Breast epithelium (tissue), 4 donors: ENCODE data around the gene TOB1. TPM values are rescaled to one million over a fixed set of nuclear protein-coding genes. Genes with fewer than 3 reads are reported as not detected.

ENCODE experiments used
- DNase-seq, 2 donors: peaks; one replicate each; pipeline ENCODE4 v3.0.0-alpha.2; 2019; ENCODE audit warnings: low spot score in 2 of 2
- H3K27ac ChIP-seq, 2 donors: fragments of 200-600 bp; sonication (generic) in 1 of 2; one replicate each; pipeline ENCODE4 v1.5.1; 2016 to 2019; ENCODE audit warnings: mild to moderate bottlenecking in 1 of 2
- H3K27me3 ChIP-seq, 2 donors: fragments of 200-600 bp; sonication (generic) in 1 of 2; one replicate each; pipeline versions ENCODE4 v1.5.1 to v1.6.0; 2017 to 2019; ENCODE audit warnings: control low read depth in 1 of 2, mild to moderate bottlenecking in 1 of 2
- H3K36me3 ChIP-seq: fragments of 200-600 bp; one replicate; pipeline ENCODE4 v1.5.1; 2019
- H3K4me1 ChIP-seq, 2 donors: fragments of 200-600 bp; sonication (generic); one replicate each; pipeline ENCODE4 v1.5.1; 2016 to 2019; ENCODE audit warnings: control low read depth in 1 of 2
- H3K4me3 ChIP-seq, 3 donors: fragments of 200-600 bp; sonication (generic); 1 replicate in 2 of 3; 2 replicates in 1 of 3; pipeline ENCODE4 v1.5.1; 2016 to 2019; ENCODE audit warnings: mild to moderate bottlenecking in 3 of 3, moderate library complexity in 2 of 3
- H3K9me3 ChIP-seq, 2 donors: fragments of 200-600 bp; sonication (generic) in 1 of 2; one replicate each; pipeline ENCODE4 v1.5.1; 2016 to 2019; ENCODE audit warnings: control low read depth in 1 of 2
- POLR2A ChIP-seq: fragments of 450-650 bp; IDR thresholded peaks from one replicate; pipeline ENCODE4 v1.6.1; 2016; ENCODE audit warnings: antibody characterized with exemption, mild to moderate bottlenecking, moderate library complexity
- POLR2AphosphoS5 ChIP-seq, 3 donors: sonication (generic); formaldehyde crosslinking; IDR thresholded peaks; one replicate each; pipeline ENCODE4 v1.6.1; 2017; ENCODE audit warnings: antibody characterized with exemption in 3 of 3
- intact Hi-C: fragments of 100-400 bp; cut with DNase I; formaldehyde crosslinking; loops from one replicate; pipeline ENCODE4 v1.15.1; 2023; ENCODE audit warnings: low total_unique reads
- total RNA-seq, 3 donors: library from RNA; depleted of rRNA; stranded (reverse); fragments of >200 nt; gene quantifications; one replicate each; pipeline ENCODE4 v1.1.0, GENCODE V29; 2016
- TF ChIP-seq, protein P1 (sequence below), 3 donors: fragments of 450-650 bp; IDR thresholded peaks; one replicate each; pipeline ENCODE4 v1.5.1; 2016 to 2017; ENCODE audit warnings: antibody characterized with exemption in 3 of 3, mild to moderate bottlenecking in 3 of 3, moderate library complexity in 3 of 3

The TOB1 gene
- total RNA-seq, 3 donors from 2014 or later: 12.6 to 145 (median 54.1) TPM

DNA sequence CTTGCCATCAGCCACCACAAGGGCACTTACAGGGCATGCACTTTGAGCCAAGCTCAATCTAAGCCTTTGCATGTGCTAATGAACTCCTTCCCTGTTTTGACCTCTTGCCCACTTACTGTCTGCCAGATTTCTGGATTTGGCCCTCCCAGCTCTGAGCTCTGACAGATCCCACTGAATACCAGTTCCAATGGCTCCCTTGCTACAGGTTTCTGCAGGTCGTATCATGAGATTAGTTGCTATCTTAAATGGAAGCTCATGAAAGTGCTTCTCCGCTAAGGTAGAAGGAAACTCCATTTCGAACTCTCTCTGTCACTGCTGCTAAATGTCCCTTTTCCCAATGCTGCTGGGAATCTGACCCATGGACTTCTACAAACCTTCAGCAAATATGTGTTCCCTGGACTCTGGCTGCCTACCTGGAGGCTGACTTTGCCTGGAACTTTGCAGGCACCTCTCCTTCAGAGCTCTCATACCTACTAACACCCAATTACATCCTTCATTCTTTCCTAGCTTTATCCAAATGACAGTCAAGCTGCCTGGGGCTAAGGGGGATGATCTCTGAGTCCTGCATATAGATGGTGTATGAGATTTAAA lies 23.5 kb upstream of the TOB1 start:
- Histone ChIP-seq H3K27ac (peak overlapping the region in 1 of 2 donors; percentile 95), H3K4me3 (no peak overlapping the region), H3K36me3 (no peaks in the 10 kb centered on the region), H3K4me1 (no peaks in the 10 kb centered on the region), H3K27me3 (no peaks in the 10 kb centered on the region), H3K9me3 (no peaks in the 10 kb centered on the region)
- DNase-seq: no peak
- intact Hi-C loops: no loop called here
- TF ChIP-seq POLR2AphosphoS5 (IDR thresholded peaks at IDR 0.05): no peak
- TF ChIP-seq POLR2A: no peak
- TF ChIP-seq, protein P1, sequence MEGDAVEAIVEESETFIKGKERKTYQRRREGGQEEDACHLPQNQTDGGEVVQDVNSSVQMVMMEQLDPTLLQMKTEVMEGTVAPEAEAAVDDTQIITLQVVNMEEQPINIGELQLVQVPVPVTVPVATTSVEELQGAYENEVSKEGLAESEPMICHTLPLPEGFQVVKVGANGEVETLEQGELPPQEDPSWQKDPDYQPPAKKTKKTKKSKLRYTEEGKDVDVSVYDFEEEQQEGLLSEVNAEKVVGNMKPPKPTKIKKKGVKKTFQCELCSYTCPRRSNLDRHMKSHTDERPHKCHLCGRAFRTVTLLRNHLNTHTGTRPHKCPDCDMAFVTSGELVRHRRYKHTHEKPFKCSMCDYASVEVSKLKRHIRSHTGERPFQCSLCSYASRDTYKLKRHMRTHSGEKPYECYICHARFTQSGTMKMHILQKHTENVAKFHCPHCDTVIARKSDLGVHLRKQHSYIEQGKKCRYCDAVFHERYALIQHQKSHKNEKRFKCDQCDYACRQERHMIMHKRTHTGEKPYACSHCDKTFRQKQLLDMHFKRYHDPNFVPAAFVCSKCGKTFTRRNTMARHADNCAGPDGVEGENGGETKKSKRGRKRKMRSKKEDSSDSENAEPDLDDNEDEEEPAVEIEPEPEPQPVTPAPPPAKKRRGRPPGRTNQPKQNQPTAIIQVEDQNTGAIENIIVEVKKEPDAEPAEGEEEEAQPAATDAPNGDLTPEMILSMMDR (IDR thresholded peaks at IDR 0.05): no peak

GRCh38 chr17:50887705-50888245 lies 21.6 kb upstream of the TOB1 start:
- no peaks in the 10 kb centered on the region for H3K36me3 ChIP-seq
- peak; percentile 66 to 86 for DNase-seq
- no peaks in the 10 kb centered on the region for H3K9me3 ChIP-seq
- no peaks in the 10 kb centered on the region for H3K27me3 ChIP-seq
- no peak overlapping the region for H3K4me3 ChIP-seq
- H3K4me1 ChIP-seq: peaks cover 0 to 6% of the 10 kb centered on the region in 2 donors
- peak overlapping the region; percentile 48 to 95 for H3K27ac ChIP-seq
- TF ChIP-seq, protein P1 (IDR thresholded peaks at IDR 0.05): no peak
- TF ChIP-seq POLR2A (no peak), POLR2AphosphoS5 (IDR thresholded peaks at IDR 0.05) (no peak)
- intact Hi-C loops: no loop called here

- peak overlapping the region; percentile 8 to 65 for H3K27ac ChIP-seq
- intact Hi-C loops: no loop called here
- DNase-seq: no peak
- H3K27me3 ChIP-seq: no peaks in the 10 kb centered on the region
- no peaks in the 10 kb centered on the region for H3K9me3 ChIP-seq
- no peak overlapping the region for H3K4me3 ChIP-seq
- no peaks in the 10 kb centered on the region for H3K36me3 ChIP-seq
- peaks cover 0 to 6% of the 10 kb centered on the region in 2 donors for H3K4me1 ChIP-seq
- TF ChIP-seq, protein P1 (IDR thresholded peaks at IDR 0.05): no peak
- TF ChIP-seq POLR2AphosphoS5 (IDR thresholded peaks at IDR 0.05) (no peak), POLR2A (no peak)
Observed at GRCh38 chr17:50884439-50885311, 18.5 kb upstream of the TOB1 start.

DNA sequence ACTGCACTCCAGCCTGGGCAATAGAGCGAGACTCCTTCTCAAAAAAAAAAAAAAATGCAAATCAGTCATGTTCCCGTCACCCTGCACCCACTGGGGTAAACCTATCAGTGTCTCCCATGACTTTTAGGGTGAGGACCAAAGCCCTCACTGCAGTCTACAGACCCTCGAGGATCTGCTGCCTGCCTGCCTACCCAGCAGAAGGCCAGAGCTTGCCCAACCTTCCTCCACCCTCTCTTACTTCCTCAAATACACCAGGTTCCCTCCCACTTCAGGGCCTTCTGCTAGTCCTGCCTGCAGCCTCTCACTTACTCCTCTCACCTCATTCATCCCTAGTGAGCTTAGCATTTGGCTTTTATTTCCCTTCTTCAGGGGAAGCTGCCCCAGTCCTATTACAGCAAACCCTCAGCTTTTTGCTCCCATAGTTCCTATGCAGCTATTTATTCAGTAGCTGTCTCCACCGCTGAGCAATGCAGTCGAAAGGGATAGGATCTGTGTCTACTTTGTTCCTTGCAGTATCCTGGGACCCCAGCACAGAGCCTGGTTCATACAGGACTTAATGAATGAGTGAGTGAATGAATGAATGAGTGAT lies 17.8 kb upstream of the TOB1 start:
- no peak overlapping the region for H3K4me3 ChIP-seq
- TF ChIP-seq POLR2A: no peak
- TF ChIP-seq, protein P1 (IDR thresholded peaks at IDR 0.05): no peak
- no peak for TF ChIP-seq POLR2AphosphoS5 (IDR thresholded peaks at IDR 0.05)
- no peaks in the 10 kb centered on the region for H3K36me3 ChIP-seq
- no peaks in the 10 kb centered on the region for H3K27me3 ChIP-seq
- H3K4me1 ChIP-seq: peaks cover 0 to 6% of the 10 kb centered on the region in 2 donors
- peak overlapping the region in 1 of 2 donors; percentile 65 for H3K27ac ChIP-seq
- DNase-seq: no peak
- intact Hi-C loops: no loop called here
- no peaks in the 10 kb centered on the region for H3K9me3 ChIP-seq
